ENCODE results near the gene SCN5A.

- TF ChIP-seq EZH2 (IDR thresholded peaks at IDR 0.05), result no peak
- TF ChIP-seq POLR2AphosphoS5 (IDR thresholded peaks at IDR 0.05; ENCODE audit: borderline replicate concordance, low read depth, low read length), result no peak
- no peak for TF ChIP-seq FOXP2 (optimal IDR thresholded peaks at IDR 0.05; ENCODE audit: control extremely low read depth, extremely low read length, insufficient read depth)
Observed at GRCh38 chr3:38536671-38537070, 112.8 kb downstream of the SCN5A start.
